GM12872 (cell line): ENCODE results near the gene DNAAF9.

Source experiments
- TF ChIP-seq, protein P1 (sequence below): IDR thresholded peaks from 3 replicates; pipeline ENCODE4 v1.5.1; 2011; ENCODE audit warnings: low read depth, mild to moderate bottlenecking, low read length, moderate library complexity; ENCODE audit not compliant: insufficient read depth

The DNAAF9 gene

DNA sequence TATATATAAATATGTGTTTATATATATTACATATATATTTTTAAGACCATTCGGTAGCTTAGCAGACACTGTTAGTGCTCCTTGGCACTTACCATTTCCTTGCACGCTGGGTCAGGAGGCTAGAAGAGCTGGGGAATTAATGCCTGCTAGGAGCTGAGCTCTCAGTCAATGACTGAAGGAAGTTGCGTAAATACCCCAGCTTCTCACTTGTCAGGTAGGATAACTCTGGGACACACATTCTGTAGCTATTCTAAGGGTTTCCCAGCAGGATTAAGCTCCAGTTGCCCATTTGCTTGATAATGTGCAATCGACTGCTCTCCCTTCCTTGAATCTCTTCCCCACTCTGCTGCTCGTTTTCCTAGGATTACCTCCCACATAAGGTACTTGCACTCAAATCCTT is 15.7 kb upstream of the DNAAF9 start:
- TF ChIP-seq, protein P1, sequence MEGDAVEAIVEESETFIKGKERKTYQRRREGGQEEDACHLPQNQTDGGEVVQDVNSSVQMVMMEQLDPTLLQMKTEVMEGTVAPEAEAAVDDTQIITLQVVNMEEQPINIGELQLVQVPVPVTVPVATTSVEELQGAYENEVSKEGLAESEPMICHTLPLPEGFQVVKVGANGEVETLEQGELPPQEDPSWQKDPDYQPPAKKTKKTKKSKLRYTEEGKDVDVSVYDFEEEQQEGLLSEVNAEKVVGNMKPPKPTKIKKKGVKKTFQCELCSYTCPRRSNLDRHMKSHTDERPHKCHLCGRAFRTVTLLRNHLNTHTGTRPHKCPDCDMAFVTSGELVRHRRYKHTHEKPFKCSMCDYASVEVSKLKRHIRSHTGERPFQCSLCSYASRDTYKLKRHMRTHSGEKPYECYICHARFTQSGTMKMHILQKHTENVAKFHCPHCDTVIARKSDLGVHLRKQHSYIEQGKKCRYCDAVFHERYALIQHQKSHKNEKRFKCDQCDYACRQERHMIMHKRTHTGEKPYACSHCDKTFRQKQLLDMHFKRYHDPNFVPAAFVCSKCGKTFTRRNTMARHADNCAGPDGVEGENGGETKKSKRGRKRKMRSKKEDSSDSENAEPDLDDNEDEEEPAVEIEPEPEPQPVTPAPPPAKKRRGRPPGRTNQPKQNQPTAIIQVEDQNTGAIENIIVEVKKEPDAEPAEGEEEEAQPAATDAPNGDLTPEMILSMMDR, result no peak

DNA sequence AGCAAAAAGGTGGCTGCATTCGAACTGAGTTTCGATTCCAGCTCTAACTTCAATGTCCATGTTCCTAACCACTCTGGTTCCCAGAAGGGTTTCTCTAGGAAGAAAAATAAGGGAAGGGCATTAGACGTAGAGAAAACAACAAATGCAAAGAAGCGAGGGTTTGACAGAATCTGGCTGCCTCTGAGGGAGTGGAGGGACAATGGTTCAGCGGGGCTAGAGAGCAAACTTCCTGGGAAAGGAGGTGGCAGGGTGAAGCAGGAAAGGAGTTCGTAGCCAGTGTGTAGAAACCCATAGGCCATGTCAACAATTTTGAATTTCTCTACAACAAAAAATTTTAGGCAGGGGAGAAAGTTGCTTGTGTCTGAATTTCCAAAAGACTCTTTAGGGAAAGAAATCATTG is 14.5 kb upstream of the DNAAF9 start:
- TF ChIP-seq, protein P1, result no peak

DNA sequence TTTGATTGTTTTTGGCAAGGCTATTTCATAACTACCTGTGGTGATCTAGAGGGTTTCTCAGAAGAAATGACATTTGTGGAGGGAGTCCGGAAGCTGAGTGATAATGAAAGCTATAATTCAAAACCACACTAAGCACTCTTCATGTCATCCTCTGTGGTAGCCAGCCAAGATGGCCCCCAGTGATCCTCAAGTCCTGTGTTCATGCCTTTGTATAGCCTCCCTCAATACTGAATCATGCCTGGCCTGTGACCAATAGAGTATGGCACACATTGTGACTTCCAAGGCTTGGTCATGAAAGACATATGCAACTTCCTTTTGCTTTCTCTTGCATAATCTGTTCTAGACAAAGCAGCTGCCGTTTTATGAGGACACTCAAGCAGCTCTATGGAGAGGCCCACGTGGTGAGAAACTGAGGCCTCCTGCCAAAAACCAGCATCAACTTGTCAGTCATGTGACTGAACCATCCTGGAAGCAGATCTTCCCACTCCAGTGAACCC is 12.8 kb upstream of the DNAAF9 start:
- TF ChIP-seq, protein P1, result no peak

DNA sequence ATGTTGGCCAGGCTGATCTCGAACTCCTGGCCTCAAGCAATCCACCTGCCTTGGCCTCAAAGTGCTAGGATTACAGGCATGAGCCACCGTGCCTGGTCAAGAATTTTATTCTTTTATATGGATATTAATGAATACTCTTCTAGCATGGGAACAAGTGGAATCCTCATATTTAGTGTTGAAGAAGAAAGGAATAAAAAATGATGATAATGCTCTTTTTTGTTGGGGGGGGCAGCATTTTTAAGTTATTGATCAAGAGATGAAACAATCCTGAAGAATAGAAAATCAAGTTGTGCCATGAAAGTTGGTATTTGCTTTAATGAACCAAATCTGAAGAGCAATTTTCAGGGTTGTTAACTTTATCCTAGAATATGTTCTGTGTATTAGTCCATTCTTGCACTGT is 6.7 kb upstream of the DNAAF9 start:
- TF ChIP-seq, protein P1, result no peak

DNA sequence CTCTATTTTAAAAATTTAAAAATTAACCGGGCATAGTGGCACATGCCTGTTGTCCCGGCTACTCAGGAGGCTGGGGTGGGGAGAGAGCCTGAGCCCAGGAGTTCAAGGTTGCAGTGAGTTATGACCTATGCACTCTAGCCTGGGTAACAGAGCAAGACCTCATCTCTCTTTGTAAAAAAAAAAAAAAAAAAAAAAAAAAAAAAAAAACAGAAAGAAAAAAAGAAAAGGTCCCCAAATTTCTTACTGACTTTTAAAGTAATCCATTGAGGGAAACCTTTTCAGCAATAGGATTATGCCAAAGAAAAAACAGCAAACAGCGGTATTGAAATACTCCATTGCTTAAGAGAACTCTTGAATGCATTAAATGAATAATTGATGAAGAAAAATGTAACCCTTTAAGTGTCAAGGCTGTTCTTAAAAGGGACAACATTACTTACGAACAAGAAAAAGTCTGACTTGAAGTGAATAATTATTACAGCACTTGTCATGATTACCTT is 6.0 kb upstream of the DNAAF9 start:
- TF ChIP-seq, protein P1, result no peak

DNA sequence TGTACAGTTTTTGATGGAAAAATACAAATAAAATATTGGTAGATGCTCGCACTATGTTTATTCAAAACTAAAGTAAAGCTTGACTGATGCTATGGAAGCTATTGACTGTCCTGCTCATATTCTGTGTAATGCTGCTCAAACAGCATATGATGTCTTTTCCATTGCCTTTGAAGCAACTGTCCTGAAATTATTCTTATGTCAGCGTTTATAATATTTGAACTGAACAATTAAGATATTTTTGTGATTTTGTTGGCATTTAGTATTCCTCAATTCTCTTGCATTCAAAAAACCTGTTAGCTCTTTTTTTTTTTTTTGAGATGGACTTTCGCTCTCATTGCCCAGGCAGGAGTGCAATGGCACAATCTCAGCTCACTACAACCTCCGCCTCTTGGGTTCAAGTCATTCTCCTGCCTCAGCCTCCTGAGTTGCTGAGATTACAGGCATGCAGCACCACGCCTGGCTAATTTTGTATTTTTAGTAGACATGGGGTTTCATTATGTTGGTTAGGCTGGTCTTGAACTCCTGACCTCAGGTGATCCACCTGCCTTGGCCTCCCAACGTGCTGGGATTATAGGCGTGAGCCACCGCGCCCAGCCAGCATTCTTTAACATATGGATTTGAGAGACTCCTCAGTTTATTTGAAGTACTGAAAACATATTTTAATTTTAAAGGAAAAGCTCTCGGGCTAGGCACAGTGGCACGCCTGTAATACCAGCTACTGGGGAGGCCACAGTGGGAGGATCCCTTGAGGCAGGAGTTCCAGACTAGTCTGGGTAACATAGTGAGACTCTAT is 5.3 kb upstream of the DNAAF9 start:
- TF ChIP-seq, protein P1, result no peak

DNA sequence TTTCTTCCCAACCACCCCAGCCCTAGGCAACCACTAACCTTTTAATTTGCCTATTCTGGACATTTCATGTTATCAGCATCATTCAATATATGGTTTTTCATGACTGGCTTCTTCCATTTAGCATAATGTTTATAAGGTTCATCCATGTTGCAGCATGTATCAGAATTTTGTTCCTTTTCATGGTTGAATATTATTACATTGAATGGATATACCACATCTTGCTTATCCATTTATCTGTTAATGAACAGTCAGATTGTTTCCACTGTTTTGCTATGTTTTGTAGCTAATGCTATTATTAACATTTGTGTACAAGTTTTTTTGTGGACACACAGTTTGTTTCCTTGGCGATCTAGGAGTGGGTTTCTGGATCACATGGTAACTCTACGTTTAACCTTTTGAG is 3.0 kb upstream of the DNAAF9 start:
- TF ChIP-seq, protein P1, result no peak
